Measurements from ENCODE around the gene TBX18. TPM values are rescaled to one million over a fixed set of nuclear protein-coding genes. Genes with fewer than 3 reads are reported as not detected.

The TBX18 gene
- total and polyA plus RNA-seq, 4 donors = 0.10 to 0.59 (median 0.19) TPM; not detected in 1

- no peaks in the 10 kb centered on the region for H3K4me1 ChIP-seq (ENCODE audit: control insufficient read depth in 4 of 4, insufficient read depth in 4 of 4, low read length in 3 of 4)
- H3K4me3 ChIP-seq (ENCODE audit: low read depth in 1 of 3, low read length in 3 of 3) = no peak overlapping the region
- H3K27me3 ChIP-seq (ENCODE audit: control insufficient read depth in 4 of 4, insufficient read depth in 4 of 4, low read length in 3 of 4) = no peaks in the 10 kb centered on the region
- no peaks in the 10 kb centered on the region for H3K36me3 ChIP-seq (ENCODE audit: control insufficient read depth in 4 of 4, insufficient read depth in 3 of 4, low read depth in 1 of 4, low read length in 3 of 4)
- no peak overlapping the region for H3K9ac ChIP-seq (ENCODE audit: low read depth in 1 of 2, low read length in 2 of 2)
- no peak overlapping the region for H3K27ac ChIP-seq (ENCODE audit: low read depth in 1 of 2, low read length in 2 of 2)
- TF ChIP-seq NR2F2 (IDR thresholded peaks at IDR 0.05) (no peak), RAD21 (IDR thresholded peaks at IDR 0.05) (no peak), RXRA (IDR thresholded peaks at IDR 0.05) (no peak), MAX (IDR thresholded peaks at IDR 0.05) (no peak), SP1 (IDR thresholded peaks at IDR 0.05) (no peak), GABPA (IDR thresholded peaks at IDR 0.05 in 1 of 2, conservative IDR thresholded peaks at IDR 0.05 in 1 of 2) (no peak), FOXA1 (IDR thresholded peaks at IDR 0.05) (no peak), TAF1 (conservative IDR thresholded peaks at IDR 0.05) (no peak), HNF4G (IDR thresholded peaks at IDR 0.05) (no peak), ATF3 (IDR thresholded peaks at IDR 0.05) (no peak), YY1 (IDR thresholded peaks at IDR 0.05) (no peak), ZBTB33 (IDR thresholded peaks at IDR 0.05) (no peak)
- DNase-seq (ENCODE audit: low spot score) = no peak
- peaks cover 0 to 2% (median 0%) of the 10 kb centered on the region in 4 donors for H3K9me3 ChIP-seq (ENCODE audit: control insufficient read depth in 4 of 4, low read length in 3 of 4)
- 71% methylated on average over 1 of the region's 1 CpG for WGBS
Observed at GRCh38 chr6:84791927-84792326, 27.5 kb upstream of the TBX18 start.

DNA sequence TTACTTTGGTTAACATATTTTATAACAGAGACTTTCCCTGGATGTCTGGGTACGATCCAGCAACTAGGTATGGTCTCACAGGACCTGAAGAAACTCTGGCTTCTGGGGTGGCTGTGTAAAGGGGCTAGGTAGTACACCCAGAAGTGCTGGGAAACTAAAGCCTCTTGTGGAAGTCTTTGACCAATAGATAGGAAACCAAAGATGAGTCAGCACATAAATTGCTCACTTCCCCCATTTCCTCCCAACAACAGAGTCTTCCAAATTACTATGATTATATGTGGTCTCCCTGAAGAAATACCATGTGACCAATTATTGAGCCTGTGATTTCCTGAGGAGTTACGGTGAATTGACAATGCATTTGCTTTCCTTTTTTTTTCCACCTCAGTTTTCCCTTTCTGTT lies 26.8 kb upstream of the TBX18 start:
- no peaks in the 10 kb centered on the region for H3K36me3 ChIP-seq (ENCODE audit: control insufficient read depth in 4 of 4, insufficient read depth in 3 of 4, low read depth in 1 of 4, low read length in 3 of 4)
- no peak for TF ChIP-seq HNF4G (IDR thresholded peaks at IDR 0.05)
- no peak for TF ChIP-seq ZBTB33 (IDR thresholded peaks at IDR 0.05)
- no peak for TF ChIP-seq YY1 (IDR thresholded peaks at IDR 0.05)
- no peak for TF ChIP-seq HNF4A (conservative IDR thresholded peaks at IDR 0.05)
- TF ChIP-seq ATF3 (IDR thresholded peaks at IDR 0.05) = no peak
- TF ChIP-seq TAF1 (conservative IDR thresholded peaks at IDR 0.05) = no peak
- H3K27ac ChIP-seq (ENCODE audit: low read depth in 1 of 2, low read length in 2 of 2) = no peak overlapping the region
- H3K9ac ChIP-seq (ENCODE audit: low read depth in 1 of 2, low read length in 2 of 2) = no peak overlapping the region
- no peaks in the 10 kb centered on the region for H3K27me3 ChIP-seq (ENCODE audit: control insufficient read depth in 4 of 4, insufficient read depth in 4 of 4, low read length in 3 of 4)
- no peak for DNase-seq (ENCODE audit: low spot score)
- no peak overlapping the region for H3K4me3 ChIP-seq (ENCODE audit: low read depth in 1 of 3, low read length in 3 of 3)
- no peaks in the 10 kb centered on the region for H3K4me1 ChIP-seq (ENCODE audit: control insufficient read depth in 4 of 4, insufficient read depth in 4 of 4, low read length in 3 of 4)
- WGBS = 55% methylated on average over 2 of the region's 2 CpGs
- peaks cover 0 to 2% (median 0%) of the 10 kb centered on the region in 4 donors for H3K9me3 ChIP-seq (ENCODE audit: control insufficient read depth in 4 of 4, low read length in 3 of 4)

DNA sequence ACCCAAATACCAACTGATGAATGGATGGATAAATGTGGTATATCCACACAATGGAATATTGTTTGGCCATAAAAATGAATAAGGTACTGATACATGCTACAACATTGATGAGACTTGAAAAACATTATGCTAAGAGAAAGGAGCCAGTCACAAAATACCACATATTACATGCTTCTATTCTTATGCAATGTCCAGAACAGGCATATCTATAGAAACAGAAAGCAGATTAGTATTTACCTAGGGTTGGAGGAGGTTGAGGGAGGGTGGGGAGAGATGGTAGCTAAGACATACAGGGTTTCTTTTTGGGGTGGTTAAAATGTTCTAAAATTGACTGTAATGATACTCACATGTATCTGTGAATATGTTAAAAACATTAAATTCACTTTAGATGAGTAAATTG lies 24.8 kb upstream of the TBX18 start:
- Histone ChIP-seq H3K27me3 (ENCODE audit: control insufficient read depth in 4 of 4, insufficient read depth in 4 of 4, low read length in 3 of 4) (no peaks in the 10 kb centered on the region), H3K27ac (ENCODE audit: low read depth in 1 of 2, low read length in 2 of 2) (no peak overlapping the region), H3K4me1 (ENCODE audit: control insufficient read depth in 4 of 4, insufficient read depth in 4 of 4, low read length in 3 of 4) (no peaks in the 10 kb centered on the region), H3K9ac (ENCODE audit: low read depth in 1 of 2, low read length in 2 of 2) (no peak overlapping the region), H3K9me3 (ENCODE audit: control insufficient read depth in 4 of 4, low read length in 3 of 4) (peaks cover 0 to 2% (median 0%) of the 10 kb centered on the region in 4 donors), H3K36me3 (ENCODE audit: control insufficient read depth in 4 of 4, insufficient read depth in 3 of 4, low read depth in 1 of 4, low read length in 3 of 4) (no peaks in the 10 kb centered on the region), H3K4me3 (ENCODE audit: low read depth in 1 of 3, low read length in 3 of 3) (no peak overlapping the region)
- no peak for TF ChIP-seq FOXA1 (IDR thresholded peaks at IDR 0.05)
- TF ChIP-seq FOXA2 (IDR thresholded peaks at IDR 0.05) = no peak
- no peak for TF ChIP-seq RAD21 (IDR thresholded peaks at IDR 0.05)
- TF ChIP-seq GABPA (IDR thresholded peaks at IDR 0.05 in 1 of 2, conservative IDR thresholded peaks at IDR 0.05 in 1 of 2) = no peak
- no peak for TF ChIP-seq RXRA (IDR thresholded peaks at IDR 0.05)
- no peak for TF ChIP-seq YY1 (IDR thresholded peaks at IDR 0.05)
- TF ChIP-seq MAX (IDR thresholded peaks at IDR 0.05) = no peak
- no peak for TF ChIP-seq ZBTB33 (IDR thresholded peaks at IDR 0.05)
- TF ChIP-seq EGR1 (IDR thresholded peaks at IDR 0.05; ENCODE audit: low read depth in 2 of 2) = no peak
- TF ChIP-seq HNF4G (IDR thresholded peaks at IDR 0.05) = no peak
- no peak for TF ChIP-seq JUND (IDR thresholded peaks at IDR 0.05)
- TF ChIP-seq SP1 (IDR thresholded peaks at IDR 0.05) = no peak
- no peak for TF ChIP-seq TAF1 (conservative IDR thresholded peaks at IDR 0.05)
- TF ChIP-seq, protein P1, sequence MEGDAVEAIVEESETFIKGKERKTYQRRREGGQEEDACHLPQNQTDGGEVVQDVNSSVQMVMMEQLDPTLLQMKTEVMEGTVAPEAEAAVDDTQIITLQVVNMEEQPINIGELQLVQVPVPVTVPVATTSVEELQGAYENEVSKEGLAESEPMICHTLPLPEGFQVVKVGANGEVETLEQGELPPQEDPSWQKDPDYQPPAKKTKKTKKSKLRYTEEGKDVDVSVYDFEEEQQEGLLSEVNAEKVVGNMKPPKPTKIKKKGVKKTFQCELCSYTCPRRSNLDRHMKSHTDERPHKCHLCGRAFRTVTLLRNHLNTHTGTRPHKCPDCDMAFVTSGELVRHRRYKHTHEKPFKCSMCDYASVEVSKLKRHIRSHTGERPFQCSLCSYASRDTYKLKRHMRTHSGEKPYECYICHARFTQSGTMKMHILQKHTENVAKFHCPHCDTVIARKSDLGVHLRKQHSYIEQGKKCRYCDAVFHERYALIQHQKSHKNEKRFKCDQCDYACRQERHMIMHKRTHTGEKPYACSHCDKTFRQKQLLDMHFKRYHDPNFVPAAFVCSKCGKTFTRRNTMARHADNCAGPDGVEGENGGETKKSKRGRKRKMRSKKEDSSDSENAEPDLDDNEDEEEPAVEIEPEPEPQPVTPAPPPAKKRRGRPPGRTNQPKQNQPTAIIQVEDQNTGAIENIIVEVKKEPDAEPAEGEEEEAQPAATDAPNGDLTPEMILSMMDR (IDR thresholded peaks at IDR 0.05; ENCODE audit: low read depth, low read length, missing input control) = no peak
- TF ChIP-seq ATF3 (IDR thresholded peaks at IDR 0.05) = no peak
- no peak for DNase-seq (ENCODE audit: low spot score)
